AG10803 (cell line): Measurements from ENCODE around the gene UBE4B.

Source experiments
- DNase-seq: peaks from one replicate; pipeline ENCODE4 v3.0.0; 2010; ENCODE audit warnings: low read depth
- H3K4me3 ChIP-seq: 2 replicates; pipeline ENCODE4 v1.5.1; 2011; ENCODE audit warnings: mild to moderate bottlenecking, low read length, control low read depth
- TF ChIP-seq, protein P1 (sequence below): conservative IDR thresholded peaks from 2 replicates; pipeline ENCODE4 v1.5.1; 2011; ENCODE audit warnings: mild to moderate bottlenecking, low read length, control low read depth, inconsistent platforms

The UBE4B gene

GRCh38 chr1:10140981-10141380, 108.2 kb downstream of the UBE4B start:
- no peak for DNase-seq

DNA sequence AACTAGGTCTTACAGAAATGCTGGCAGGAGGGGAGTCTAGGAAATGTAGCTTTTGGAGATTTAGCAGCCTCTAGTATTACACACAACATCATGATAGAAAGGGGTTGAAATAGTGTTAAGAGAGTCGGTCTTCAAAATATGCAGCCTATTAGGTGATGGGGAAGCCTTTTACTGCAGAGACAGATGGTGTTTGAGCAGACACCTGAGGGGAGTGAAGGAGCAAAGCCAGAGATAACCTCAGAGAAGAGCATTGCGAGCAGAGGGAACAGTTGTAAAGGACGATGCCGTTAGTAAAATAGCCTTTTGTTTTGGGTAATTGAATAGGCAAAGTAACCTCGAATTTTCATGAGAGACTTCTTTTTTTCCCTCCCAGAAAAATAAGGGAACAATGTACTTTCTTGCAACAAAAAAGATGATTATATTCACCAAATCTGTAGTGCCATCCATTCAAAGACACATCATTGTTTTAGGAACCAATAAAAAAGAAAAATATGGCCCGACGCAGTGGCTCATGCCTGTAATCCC, 111.3 kb downstream of the UBE4B start:
- H3K4me3 ChIP-seq: no peak overlapping the region
- TF ChIP-seq, protein P1, sequence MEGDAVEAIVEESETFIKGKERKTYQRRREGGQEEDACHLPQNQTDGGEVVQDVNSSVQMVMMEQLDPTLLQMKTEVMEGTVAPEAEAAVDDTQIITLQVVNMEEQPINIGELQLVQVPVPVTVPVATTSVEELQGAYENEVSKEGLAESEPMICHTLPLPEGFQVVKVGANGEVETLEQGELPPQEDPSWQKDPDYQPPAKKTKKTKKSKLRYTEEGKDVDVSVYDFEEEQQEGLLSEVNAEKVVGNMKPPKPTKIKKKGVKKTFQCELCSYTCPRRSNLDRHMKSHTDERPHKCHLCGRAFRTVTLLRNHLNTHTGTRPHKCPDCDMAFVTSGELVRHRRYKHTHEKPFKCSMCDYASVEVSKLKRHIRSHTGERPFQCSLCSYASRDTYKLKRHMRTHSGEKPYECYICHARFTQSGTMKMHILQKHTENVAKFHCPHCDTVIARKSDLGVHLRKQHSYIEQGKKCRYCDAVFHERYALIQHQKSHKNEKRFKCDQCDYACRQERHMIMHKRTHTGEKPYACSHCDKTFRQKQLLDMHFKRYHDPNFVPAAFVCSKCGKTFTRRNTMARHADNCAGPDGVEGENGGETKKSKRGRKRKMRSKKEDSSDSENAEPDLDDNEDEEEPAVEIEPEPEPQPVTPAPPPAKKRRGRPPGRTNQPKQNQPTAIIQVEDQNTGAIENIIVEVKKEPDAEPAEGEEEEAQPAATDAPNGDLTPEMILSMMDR: no peak
- DNase-seq: no peak

More at GRCh38 chr1:10140981-10141380, 108.2 kb downstream of the UBE4B start:
- TF ChIP-seq, protein P1: no peak
- H3K4me3 ChIP-seq: no peak overlapping the region

DNA sequence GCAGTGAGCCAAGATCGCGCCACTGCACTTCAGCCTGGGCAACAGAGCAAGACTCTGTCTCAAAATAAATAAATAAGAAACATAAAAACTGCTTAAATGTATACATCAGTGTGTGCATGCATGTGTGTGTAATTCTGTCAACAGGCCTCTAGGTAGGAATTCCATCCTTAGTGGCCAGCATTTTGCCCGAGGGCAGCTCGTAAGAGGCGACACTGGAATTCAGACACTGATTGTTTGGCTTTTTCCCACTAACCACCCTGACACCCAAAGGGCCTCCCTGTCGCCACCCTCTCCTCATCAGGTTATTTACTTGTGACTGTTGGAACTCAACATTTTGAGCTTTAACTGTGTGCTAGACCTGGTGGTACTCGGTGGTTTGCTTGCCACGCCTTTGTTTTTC, 113.6 kb downstream of the UBE4B start:
- no peak overlapping the region for H3K4me3 ChIP-seq
- TF ChIP-seq, protein P1: no peak
- DNase-seq: no peak

- TF ChIP-seq, protein P1: no peak
- no peak for DNase-seq
- no peak overlapping the region for H3K4me3 ChIP-seq
These were observed 116.5 kb downstream of the UBE4B start for GRCh38 chr1:10149231-10149630.

GRCh38 chr1:10152709-10153284, 120.0 kb downstream of the UBE4B start:
- TF ChIP-seq, protein P1: peak; percentile 59
- H3K4me3 ChIP-seq: no peak overlapping the region
- DNase-seq: peak; percentile 41

DNA sequence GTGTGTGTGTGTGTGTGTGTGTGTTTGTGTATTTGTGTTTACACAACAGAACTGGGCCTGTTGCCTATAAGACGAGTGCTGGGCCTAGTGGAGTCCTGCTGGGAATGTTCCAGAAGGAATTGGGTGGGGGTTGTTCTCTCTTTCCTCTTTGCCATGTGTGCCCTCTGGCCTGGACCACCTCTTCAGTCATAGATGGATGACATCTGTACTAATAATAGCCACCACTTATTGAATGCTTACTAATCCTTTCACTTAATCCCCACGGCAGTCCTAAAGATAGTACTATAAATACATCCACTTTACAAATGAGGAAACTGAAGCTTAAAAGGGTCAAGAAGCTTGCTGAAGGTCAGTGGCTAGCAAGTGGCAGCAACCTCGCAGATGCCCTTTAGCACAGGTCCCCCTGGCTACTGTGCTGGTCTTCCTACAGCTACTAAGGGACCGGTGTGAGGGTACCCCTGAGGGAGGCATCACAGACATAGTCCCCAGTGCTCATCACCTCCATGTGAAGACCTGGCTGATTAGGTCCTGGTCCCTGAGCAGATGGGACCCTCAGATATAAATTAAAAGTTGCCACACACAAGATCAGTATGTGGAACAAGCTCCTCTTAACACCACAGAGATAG, 122.4 kb downstream of the UBE4B start:
- peak; percentile 11 for DNase-seq
- no peak overlapping the region for H3K4me3 ChIP-seq
- TF ChIP-seq, protein P1: no peak

- no peak for DNase-seq
These were observed 127.4 kb downstream of the UBE4B start for GRCh38 chr1:10160173-10160572.

More at GRCh38 chr1:10160173-10160572, 127.4 kb downstream of the UBE4B start:
- TF ChIP-seq, protein P1: no peak
- no peak overlapping the region for H3K4me3 ChIP-seq
